ENCODE measurements around the gene DDR2. TPM values are rescaled to one million over a fixed set of nuclear protein-coding genes. Genes with fewer than 3 reads are reported as not detected.
"Not testable (repeated sequence)": the region's sequence is repeated elsewhere in the genome, so short reads cannot be mapped to it uniquely, and the experiment has no call there.

Gene DDR2
- polyA plus RNA-seq, 6 donors from 2014 or later: not detected

DNA sequence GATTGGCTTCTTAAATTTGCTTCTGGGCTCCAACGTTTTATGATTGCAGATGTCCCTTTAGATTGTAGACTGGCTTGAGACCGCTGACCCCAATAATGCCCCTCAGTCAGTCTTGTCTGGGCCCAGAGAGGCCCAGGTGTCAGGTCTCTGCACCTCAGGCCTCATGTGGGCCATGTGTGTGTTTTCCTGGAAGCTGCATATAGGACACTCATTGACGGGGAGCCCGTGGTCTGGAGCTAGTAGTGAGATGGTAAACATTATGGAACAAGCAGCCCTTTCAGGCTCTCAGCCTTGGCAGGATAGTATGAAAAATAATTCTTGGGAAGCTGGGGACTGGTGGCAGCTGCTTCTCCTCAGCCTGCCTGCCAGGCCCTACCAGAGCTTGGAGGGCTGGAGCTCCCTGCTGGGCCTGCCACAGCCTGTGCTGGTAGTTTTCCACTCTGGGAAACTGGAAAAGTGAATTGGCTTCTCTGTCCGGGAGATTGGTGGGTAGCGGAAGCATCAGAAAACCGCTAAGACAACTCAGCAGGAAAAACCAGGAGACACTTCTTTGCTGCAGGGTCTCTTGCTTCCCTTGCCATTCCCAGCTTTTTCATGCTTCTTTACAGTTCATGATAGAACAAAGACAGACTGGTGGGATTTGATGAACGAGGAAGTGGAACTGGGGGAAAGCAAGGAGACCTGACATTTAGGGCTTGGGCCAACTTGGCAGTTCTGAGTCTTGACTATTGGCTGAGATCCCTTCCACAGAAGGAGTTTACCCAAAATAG is 100.5 kb downstream of the DDR2 start:
- no peaks in the 10 kb centered on the region for H3K36me3 Mint-ChIP-seq
- no peak for ATAC-seq (ENCODE audit: low read depth in 2 of 2)
- H3K27me3 Mint-ChIP-seq: peaks cover 12 to 15% (median 13%) of the 10 kb centered on the region in 3 donors
- H3K27ac Mint-ChIP-seq: no peak overlapping the region
- no peaks in the 10 kb centered on the region for H3K9me3 Mint-ChIP-seq
- DNase-seq: no peak
- no peak overlapping the region for H3K4me3 Mint-ChIP-seq
- no peaks in the 10 kb centered on the region for H3K4me1 Mint-ChIP-seq

DNA sequence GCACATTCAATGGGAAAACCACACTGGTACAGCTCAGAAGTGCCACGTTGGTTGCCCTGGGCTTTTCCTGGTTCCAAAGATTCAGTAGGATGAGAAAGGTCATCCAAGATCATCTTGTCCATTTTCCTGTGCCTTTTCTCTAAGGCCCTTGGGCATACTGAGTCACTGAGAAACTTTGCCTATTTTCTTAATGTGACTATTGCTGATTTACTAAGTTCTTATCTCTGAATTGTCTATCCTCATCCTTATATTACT is 101.0 kb downstream of the DDR2 start:
- no peak overlapping the region for H3K27ac Mint-ChIP-seq
- DNase-seq (no peak), ATAC-seq (ENCODE audit: low read depth in 2 of 2) (no peak)
- peaks cover 12 to 15% (median 13%) of the 10 kb centered on the region in 3 donors for H3K27me3 Mint-ChIP-seq
- no peaks in the 10 kb centered on the region for H3K4me1 Mint-ChIP-seq
- H3K9me3 Mint-ChIP-seq: no peaks in the 10 kb centered on the region
- H3K36me3 Mint-ChIP-seq: no peaks in the 10 kb centered on the region
- H3K4me3 Mint-ChIP-seq: no peak overlapping the region

DNA sequence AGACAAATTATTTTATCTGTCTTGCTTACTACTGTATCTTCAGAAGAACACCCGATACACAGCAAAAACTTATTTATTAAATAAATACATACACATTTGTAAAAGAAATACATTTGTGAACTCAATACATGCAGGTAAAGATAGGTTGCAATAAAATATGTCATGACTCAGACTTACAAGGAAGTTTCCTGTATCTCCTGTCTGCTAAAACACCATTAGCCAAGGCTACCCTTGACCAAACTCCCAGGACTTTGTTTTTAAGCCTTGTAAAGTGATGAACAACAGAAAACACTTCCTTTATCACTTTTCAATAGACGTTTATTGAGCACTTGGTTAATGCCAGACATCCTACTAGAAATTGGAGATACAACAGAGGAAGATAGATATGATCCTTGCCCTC is 101.8 kb downstream of the DDR2 start:
- peaks cover 12 to 15% (median 13%) of the 10 kb centered on the region in 3 donors for H3K27me3 Mint-ChIP-seq
- H3K36me3 Mint-ChIP-seq: no peaks in the 10 kb centered on the region
- H3K27ac Mint-ChIP-seq: no peak overlapping the region
- H3K9me3 Mint-ChIP-seq: no peaks in the 10 kb centered on the region
- H3K4me3 Mint-ChIP-seq: no peak overlapping the region
- DNase-seq (no peak), ATAC-seq (ENCODE audit: low read depth in 2 of 2) (no peak)
- H3K4me1 Mint-ChIP-seq: no peaks in the 10 kb centered on the region

DNA sequence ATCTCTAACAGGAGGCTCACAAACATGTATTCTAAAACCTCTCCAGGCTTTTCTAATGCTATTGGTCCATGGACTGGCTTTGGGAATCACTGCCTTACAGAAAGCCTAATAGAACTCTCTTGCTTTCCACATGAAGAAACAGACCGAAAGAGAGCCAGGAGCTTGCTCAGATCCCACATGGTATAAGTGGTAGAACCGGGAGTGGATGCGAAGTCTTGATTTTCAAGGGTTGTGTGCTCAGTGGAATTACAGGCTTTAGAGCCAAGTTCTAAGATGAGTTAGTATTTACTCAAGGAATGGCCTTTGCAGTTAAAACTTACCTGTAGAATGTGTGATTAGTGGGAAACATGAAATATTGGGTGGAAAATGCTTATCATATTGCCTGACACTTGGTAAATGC is 103.9 kb downstream of the DDR2 start:
- H3K9me3 Mint-ChIP-seq: peaks cover 0 to 4% (median 0%) of the 10 kb centered on the region in 7 donors
- H3K4me3 Mint-ChIP-seq: no peak overlapping the region
- no peak overlapping the region for H3K27ac Mint-ChIP-seq
- H3K4me1 Mint-ChIP-seq: no peaks in the 10 kb centered on the region
- H3K27me3 Mint-ChIP-seq: peaks cover 13 to 18% (median 15%) of the 10 kb centered on the region in 3 donors
- ATAC-seq (ENCODE audit: low read depth in 2 of 2) (no peak), DNase-seq (no peak)
- H3K36me3 Mint-ChIP-seq: no peaks in the 10 kb centered on the region

DNA sequence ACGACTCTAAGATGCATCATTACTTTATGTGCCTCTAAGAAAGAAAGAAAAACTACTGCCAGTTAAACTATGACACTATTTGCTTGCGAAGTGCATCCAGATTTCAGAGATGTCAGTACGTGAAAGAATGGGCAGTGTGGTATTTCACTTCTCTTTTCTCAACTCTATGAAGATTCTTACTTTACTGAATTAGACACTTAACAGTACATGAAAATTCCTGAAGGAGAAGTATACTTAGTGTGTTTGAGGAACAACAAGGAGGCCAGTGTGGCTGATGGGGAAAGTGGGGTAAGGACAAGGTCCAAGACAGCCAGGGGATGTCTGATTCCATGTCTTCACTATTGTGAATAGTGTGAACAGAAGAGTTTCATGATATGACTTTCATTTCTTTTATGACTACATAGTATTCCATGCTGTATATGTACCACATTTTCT is 104.4 kb downstream of the DDR2 start:
- Mint-ChIP-seq H3K4me1 (no peaks in the 10 kb centered on the region), H3K4me3 (no peak overlapping the region), H3K27ac (no peak overlapping the region), H3K9me3 (peaks cover 0 to 4% (median 0%) of the 10 kb centered on the region in 7 donors), H3K27me3 (peaks cover 13 to 18% (median 15%) of the 10 kb centered on the region in 3 donors), H3K36me3 (no peaks in the 10 kb centered on the region)
- DNase-seq (no peak), ATAC-seq (ENCODE audit: low read depth in 2 of 2) (no peak)

DNA sequence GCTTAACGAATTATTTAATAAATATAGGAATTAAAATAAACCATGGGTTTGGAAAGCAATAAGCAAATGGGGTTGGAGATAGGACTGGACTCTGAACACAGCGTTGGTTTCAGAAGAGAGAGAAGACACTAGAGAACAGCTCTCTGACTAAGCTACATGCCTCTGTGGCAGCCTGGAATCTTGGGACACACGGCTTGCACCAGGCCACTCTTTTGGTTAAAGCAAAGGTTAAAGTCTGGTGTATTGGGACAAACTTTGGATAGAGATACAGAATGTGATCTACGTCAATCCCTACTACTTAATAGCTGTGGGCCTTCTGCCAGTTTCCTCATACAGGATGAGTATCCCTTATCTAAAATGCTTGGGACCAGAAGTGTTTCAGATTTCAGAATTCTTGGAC is 108.5 kb downstream of the DDR2 start:
- H3K4me3 Mint-ChIP-seq: no peak overlapping the region
- no peak for ATAC-seq (ENCODE audit: low read depth in 2 of 2)
- no peaks in the 10 kb centered on the region for H3K36me3 Mint-ChIP-seq
- peaks cover 0 to 4% (median 0%) of the 10 kb centered on the region in 7 donors for H3K9me3 Mint-ChIP-seq
- no peak for DNase-seq
- H3K4me1 Mint-ChIP-seq: no peaks in the 10 kb centered on the region
- peaks cover 0 to 6% (median 6%) of the 10 kb centered on the region in 3 donors for H3K27me3 Mint-ChIP-seq
- H3K27ac Mint-ChIP-seq: no peak overlapping the region

DNA sequence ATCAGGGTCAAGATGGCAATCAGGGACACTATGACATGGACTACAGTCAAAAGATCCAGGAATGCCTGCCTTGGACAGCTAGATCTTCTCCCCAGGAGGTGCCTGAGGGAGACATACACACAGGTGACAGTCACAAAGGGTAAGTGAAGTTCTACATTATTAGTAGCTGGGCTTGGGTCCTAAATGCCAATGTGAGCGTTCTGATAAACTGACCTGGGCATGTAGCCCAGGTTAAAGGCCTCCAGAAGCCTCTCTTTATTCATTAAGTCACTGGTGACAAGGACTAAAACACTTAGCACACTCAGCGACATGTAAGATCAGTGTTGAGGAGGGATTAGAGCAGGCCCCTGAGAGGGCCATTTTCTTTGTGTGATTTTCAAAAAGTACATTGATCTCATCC is 109.3 kb downstream of the DDR2 start:
- H3K4me1 Mint-ChIP-seq: no peaks in the 10 kb centered on the region
- H3K9me3 Mint-ChIP-seq: peaks cover 0 to 4% (median 0%) of the 10 kb centered on the region in 7 donors
- ATAC-seq (ENCODE audit: low read depth in 2 of 2) (no peak), DNase-seq (no peak)
- H3K36me3 Mint-ChIP-seq: no peaks in the 10 kb centered on the region
- no peak overlapping the region for H3K27ac Mint-ChIP-seq
- H3K27me3 Mint-ChIP-seq: peaks cover 0 to 7% (median 2%) of the 10 kb centered on the region in 3 donors
- H3K4me3 Mint-ChIP-seq: no peak overlapping the region

DNA sequence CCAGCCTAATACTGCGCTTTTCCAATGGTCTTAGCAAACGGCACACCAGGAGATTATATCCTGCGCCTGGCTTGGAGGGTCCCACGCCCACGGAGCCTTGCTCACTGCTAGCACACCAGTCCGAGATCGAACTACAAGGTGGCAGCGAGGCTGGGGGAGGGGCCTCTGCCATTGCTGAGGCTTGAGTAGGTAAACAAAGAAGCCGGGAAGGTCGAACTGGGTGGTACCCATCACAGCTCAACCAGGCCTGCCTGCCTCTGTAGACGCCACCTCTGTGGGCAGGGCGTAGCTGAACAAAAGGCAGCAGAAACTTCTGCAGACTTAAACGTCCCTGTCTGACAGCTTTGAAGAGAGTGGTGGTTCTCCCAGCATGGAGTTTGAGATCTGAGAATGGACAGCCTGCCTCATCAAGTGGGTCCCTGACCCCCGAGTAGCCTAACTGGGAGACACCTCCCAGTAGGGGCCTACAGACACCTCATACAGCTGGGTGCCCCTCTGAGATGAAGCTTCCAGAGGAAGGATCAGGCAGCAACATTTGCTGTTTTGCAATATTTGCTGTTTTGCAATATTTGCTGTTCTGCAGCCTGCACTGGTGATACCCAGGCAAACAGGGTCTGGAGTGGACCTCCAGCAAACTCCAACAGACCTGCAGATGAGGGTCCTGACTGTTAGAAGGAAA is 114.1 kb downstream of the DDR2 start:
- H3K27me3 Mint-ChIP-seq: peaks cover 6 to 19% (median 9%) of the 10 kb centered on the region in 3 donors
- H3K36me3 Mint-ChIP-seq; H3K4me1 Mint-ChIP-seq; ATAC-seq (ENCODE audit: low read depth in 2 of 2); H3K27ac Mint-ChIP-seq; DNase-seq: not testable (repeated sequence)
- H3K9me3 Mint-ChIP-seq: peaks cover 0 to 14% (median 5%) of the 10 kb centered on the region in 7 donors
- peak overlapping the region in 1 of 8 donors; percentile 63 for H3K4me3 Mint-ChIP-seq

DNA sequence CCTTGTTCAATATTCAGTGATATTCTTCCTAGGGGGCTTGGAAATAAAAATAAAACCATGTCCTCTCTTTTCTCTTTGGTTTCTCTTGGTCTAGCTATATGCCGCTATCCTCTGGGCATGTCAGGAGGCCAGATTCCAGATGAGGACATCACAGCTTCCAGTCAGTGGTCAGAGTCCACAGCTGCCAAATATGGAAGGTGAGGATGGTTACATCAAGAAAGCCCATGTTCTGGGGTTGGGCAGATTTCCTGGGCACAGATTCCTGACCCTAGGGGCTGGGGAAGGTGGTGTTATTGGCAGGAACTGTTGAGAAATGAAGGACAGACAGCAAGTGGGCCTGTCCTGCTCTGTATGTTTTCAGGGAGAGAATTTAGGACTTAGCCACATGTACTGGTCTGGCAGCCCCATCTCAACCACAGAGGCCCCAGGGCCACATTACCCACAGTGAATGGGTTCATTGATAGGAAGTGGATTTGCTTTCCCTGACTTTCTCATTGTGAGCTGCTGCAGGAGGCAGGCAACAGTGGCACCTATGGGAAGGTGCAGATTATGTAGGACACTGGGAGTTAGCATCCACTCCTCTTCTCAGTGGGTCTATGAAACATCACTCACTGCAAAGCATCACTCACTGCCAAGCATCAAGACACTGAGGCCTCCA is 120.9 kb downstream of the DDR2 start:
- peaks cover 6 to 8% (median 8%) of the 10 kb centered on the region in 3 donors for H3K27me3 Mint-ChIP-seq
- H3K4me3 Mint-ChIP-seq: no peak overlapping the region
- DNase-seq (no peak), ATAC-seq (ENCODE audit: low read depth in 2 of 2) (no peak)
- no peaks in the 10 kb centered on the region for H3K36me3 Mint-ChIP-seq
- no peaks in the 10 kb centered on the region for H3K4me1 Mint-ChIP-seq
- H3K9me3 Mint-ChIP-seq: peaks cover 0 to 8% (median 4%) of the 10 kb centered on the region in 7 donors
- H3K27ac Mint-ChIP-seq: no peak overlapping the region

DNA sequence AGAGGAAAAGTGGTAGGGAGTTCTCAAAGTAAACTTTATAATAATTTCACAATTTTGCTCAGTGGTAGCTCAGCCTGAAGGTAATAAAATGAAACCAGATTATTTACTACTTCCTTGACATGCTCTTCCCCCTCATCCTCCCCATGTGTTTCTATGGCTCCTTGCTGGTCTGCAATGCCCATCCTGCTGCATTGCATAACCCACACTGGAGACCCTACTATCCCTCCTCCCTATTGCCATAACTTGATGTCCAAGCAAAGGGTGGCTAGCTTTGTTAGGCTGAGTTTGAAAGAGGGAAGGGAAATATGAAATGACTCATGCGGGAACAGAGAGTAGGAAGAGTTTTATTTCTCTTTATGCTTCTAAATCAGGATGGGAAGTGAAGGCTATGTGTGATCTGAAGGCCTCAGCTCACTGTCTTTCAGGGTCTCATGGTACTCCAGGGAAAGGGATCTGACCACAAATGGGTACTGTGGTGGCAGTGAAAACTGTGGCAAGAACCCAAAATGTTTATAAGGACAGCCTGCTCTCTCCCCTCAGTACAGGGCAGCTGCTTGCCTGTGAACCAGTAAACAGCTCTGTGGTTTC is 121.8 kb downstream of the DDR2 start:
- H3K4me3 Mint-ChIP-seq: no peak overlapping the region
- ATAC-seq (ENCODE audit: low read depth in 2 of 2): no peak
- peaks cover 0 to 8% (median 3%) of the 10 kb centered on the region in 7 donors for H3K9me3 Mint-ChIP-seq
- no peaks in the 10 kb centered on the region for H3K36me3 Mint-ChIP-seq
- H3K27ac Mint-ChIP-seq: no peak overlapping the region
- no peak for DNase-seq
- no peaks in the 10 kb centered on the region for H3K4me1 Mint-ChIP-seq
- H3K27me3 Mint-ChIP-seq: peaks cover 6 to 8% (median 8%) of the 10 kb centered on the region in 3 donors

DNA sequence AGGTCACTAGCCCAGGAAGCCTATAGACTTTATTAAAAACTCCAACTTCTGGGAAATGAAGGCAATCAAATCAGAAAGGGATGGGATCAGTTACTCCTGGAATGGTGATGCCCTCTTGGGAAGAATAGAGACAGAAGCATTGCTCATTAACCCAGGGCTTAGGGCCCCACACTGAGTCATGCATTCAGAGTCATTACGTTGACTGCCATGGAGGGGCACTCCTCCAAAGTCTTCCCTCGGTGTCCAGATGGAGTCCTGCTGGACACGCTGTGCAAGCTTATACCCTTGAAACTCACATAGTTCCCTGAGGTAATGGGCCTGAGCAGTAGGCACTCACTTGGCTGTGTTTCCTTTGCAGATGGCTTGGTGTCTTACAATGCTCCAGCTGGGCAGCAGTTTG is 123.0 kb downstream of the DDR2 start:
- H3K27ac Mint-ChIP-seq: no peak overlapping the region
- H3K36me3 Mint-ChIP-seq: no peaks in the 10 kb centered on the region
- peaks cover 0 to 4% (median 2%) of the 10 kb centered on the region in 7 donors for H3K9me3 Mint-ChIP-seq
- ATAC-seq (ENCODE audit: low read depth in 2 of 2) (no peak), DNase-seq (no peak)
- peaks cover 0 to 8% (median 0%) of the 10 kb centered on the region in 3 donors for H3K27me3 Mint-ChIP-seq
- H3K4me3 Mint-ChIP-seq: no peak overlapping the region
- H3K4me1 Mint-ChIP-seq: no peaks in the 10 kb centered on the region

DNA sequence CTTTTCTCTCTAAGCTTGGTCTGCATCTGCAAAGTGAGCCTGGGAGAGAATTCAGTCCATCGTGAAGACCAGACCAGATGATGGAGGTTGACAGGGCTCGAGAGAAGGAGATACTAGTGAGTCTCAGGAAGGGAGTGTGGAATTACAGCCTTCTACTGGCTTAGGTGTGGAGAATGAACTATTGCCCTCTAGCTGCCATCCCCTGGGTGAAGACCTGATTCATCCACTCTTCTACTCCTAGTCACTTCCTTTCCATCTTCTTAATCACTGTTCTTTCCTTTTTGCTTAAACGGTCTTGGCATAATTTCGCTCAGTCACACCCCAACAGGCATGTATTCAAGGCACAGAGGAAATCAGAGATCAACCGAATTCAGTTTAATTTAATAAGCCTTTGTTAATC is 124.3 kb downstream of the DDR2 start:
- H3K4me1 Mint-ChIP-seq: no peaks in the 10 kb centered on the region
- no peak overlapping the region for H3K27ac Mint-ChIP-seq
- DNase-seq (no peak), ATAC-seq (ENCODE audit: low read depth in 2 of 2) (no peak)
- peaks cover 0 to 4% (median 0%) of the 10 kb centered on the region in 7 donors for H3K9me3 Mint-ChIP-seq
- H3K27me3 Mint-ChIP-seq: peaks cover 0 to 8% (median 4%) of the 10 kb centered on the region in 3 donors
- H3K36me3 Mint-ChIP-seq: no peaks in the 10 kb centered on the region
- H3K4me3 Mint-ChIP-seq: no peak overlapping the region

DNA sequence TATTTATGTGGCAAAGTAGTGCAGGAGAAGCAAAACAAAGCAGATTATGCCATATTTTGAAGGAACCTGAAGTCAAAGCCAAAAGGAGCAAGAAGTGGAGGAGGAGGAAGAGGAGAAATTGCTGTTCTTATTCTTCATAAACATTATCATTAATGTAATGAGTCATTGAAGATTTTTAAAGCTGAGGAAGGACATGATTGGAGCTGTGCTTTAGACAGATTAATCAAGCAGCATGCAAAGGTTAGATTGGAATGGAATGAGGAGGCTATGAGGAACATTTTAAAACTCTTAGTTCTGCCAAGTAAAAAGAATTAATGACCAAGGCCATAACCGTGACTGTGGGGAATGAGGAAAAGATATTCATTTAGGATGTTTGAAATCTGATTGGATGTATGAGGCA is 125.2 kb downstream of the DDR2 start:
- ATAC-seq (ENCODE audit: low read depth in 2 of 2): no peak
- H3K9me3 Mint-ChIP-seq: no peaks in the 10 kb centered on the region
- no peaks in the 10 kb centered on the region for H3K4me1 Mint-ChIP-seq
- H3K27ac Mint-ChIP-seq: no peak overlapping the region
- DNase-seq: no peak
- H3K36me3 Mint-ChIP-seq: no peaks in the 10 kb centered on the region
- H3K27me3 Mint-ChIP-seq: peaks cover 0 to 8% (median 4%) of the 10 kb centered on the region in 3 donors
- H3K4me3 Mint-ChIP-seq: no peak overlapping the region
